Measurements from ENCODE around the gene APOBEC2. TPM values are rescaled to one million over a fixed set of nuclear protein-coding genes. Genes with fewer than 3 reads are reported as not detected.

APOBEC2 gene
- total and polyA plus RNA-seq, 2 donors from 2014 or later: not detected

GRCh38 chr6:41075651-41076626 is 22.9 kb downstream of the APOBEC2 start:
- H3K9me3 ChIP-seq (ENCODE audit: control insufficient read depth in 2 of 3, insufficient read depth in 1 of 3, low read length in 3 of 3): no peaks in the 10 kb centered on the region
- no peaks in the 10 kb centered on the region for H3K27me3 ChIP-seq (ENCODE audit: control insufficient read depth, insufficient read depth, low read length)
- H3K9ac ChIP-seq (ENCODE audit: low read length in 3 of 3): no peak overlapping the region
- no peak overlapping the region for H3K27ac ChIP-seq (ENCODE audit: low read depth in 2 of 2, low read length in 2 of 2)
- peaks cover 2 to 10% (median 8%) of the 10 kb centered on the region in 3 donors for H3K4me1 ChIP-seq (ENCODE audit: control insufficient read depth in 2 of 3, insufficient read depth in 2 of 3, low read depth in 1 of 3, low read length in 3 of 3)
- FAIRE-seq (no peak), DNase-seq (peak in 1 of 5 donors; percentile 32)
- peaks cover 3 to 21% (median 7%) of the 10 kb centered on the region in 3 donors for H3K36me3 ChIP-seq (ENCODE audit: control insufficient read depth in 2 of 3, insufficient read depth in 3 of 3, low read length in 3 of 3)
- TF ChIP-seq, protein P1, sequence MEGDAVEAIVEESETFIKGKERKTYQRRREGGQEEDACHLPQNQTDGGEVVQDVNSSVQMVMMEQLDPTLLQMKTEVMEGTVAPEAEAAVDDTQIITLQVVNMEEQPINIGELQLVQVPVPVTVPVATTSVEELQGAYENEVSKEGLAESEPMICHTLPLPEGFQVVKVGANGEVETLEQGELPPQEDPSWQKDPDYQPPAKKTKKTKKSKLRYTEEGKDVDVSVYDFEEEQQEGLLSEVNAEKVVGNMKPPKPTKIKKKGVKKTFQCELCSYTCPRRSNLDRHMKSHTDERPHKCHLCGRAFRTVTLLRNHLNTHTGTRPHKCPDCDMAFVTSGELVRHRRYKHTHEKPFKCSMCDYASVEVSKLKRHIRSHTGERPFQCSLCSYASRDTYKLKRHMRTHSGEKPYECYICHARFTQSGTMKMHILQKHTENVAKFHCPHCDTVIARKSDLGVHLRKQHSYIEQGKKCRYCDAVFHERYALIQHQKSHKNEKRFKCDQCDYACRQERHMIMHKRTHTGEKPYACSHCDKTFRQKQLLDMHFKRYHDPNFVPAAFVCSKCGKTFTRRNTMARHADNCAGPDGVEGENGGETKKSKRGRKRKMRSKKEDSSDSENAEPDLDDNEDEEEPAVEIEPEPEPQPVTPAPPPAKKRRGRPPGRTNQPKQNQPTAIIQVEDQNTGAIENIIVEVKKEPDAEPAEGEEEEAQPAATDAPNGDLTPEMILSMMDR (IDR thresholded peaks at IDR 0.05; ENCODE audit: borderline replicate concordance, extremely low read depth, insufficient read depth): no peak
- H3K4me3 ChIP-seq (ENCODE audit: low read length in 3 of 3): no peak overlapping the region
- intact Hi-C loops (cut with DNase I): no loop called here

DNA sequence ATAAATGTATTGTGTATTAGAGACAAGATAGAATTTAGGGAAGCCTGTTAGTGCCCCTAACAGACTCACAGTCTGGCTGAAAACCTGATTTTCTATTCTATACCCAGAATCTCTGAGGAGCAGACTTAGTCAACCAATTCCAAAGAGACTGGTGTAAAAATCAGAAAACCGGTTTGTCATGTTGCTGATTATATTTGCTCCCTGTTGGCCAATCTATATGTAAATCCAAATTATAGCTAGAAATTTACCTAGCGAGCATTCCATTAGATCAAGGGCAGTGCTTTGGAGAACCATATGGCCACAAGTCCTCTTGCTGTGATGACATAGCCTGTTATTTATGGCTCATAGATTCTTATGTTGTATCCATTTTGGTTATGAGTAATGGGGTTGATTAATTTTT is 24.5 kb downstream of the APOBEC2 start:
- Histone ChIP-seq H3K27ac (ENCODE audit: low read depth in 2 of 2, low read length in 2 of 2) (no peak overlapping the region), H3K36me3 (ENCODE audit: control insufficient read depth in 2 of 3, insufficient read depth in 3 of 3, low read length in 3 of 3) (peaks cover 7 to 21% (median 7%) of the 10 kb centered on the region in 3 donors), H3K4me1 (ENCODE audit: control insufficient read depth in 2 of 3, insufficient read depth in 2 of 3, low read depth in 1 of 3, low read length in 3 of 3) (peaks cover 0 to 8% (median 8%) of the 10 kb centered on the region in 3 donors), H3K27me3 (ENCODE audit: control insufficient read depth, insufficient read depth, low read length) (no peaks in the 10 kb centered on the region), H3K9ac (ENCODE audit: low read length in 3 of 3) (no peak overlapping the region), H3K9me3 (ENCODE audit: control insufficient read depth in 2 of 3, insufficient read depth in 1 of 3, low read length in 3 of 3) (no peaks in the 10 kb centered on the region), H3K4me3 (ENCODE audit: low read length in 3 of 3) (no peak overlapping the region)
- TF ChIP-seq, protein P1 (IDR thresholded peaks at IDR 0.05; ENCODE audit: borderline replicate concordance, extremely low read depth, insufficient read depth): no peak
- FAIRE-seq (no peak), DNase-seq (peak in 2 of 5 donors; percentile 54 to 62)
- intact Hi-C loops (cut with DNase I): no loop called here

DNA sequence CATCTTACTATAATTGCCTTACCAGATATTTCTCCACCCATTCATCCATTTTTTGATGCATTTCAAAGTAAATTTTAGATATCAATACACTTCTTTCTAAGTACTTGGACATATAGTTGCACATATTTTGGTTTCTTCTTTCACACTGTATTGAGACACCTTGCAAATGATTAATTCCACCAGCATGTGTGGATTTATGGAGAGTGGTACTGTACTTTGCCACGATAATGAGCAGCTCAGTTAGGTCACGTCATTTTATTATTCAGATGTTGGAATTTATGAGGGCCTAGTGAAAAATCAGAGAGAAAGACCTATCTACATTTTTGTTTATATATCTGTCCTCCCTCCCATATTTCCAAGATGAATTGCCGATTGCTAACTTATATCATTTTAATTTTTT is 25.1 kb downstream of the APOBEC2 start:
- Histone ChIP-seq H3K4me3 (ENCODE audit: low read length in 3 of 3) (no peak overlapping the region), H3K36me3 (ENCODE audit: control insufficient read depth in 2 of 3, insufficient read depth in 3 of 3, low read length in 3 of 3) (peaks cover 7 to 21% (median 7%) of the 10 kb centered on the region in 3 donors), H3K27me3 (ENCODE audit: control insufficient read depth, insufficient read depth, low read length) (no peaks in the 10 kb centered on the region), H3K9me3 (ENCODE audit: control insufficient read depth in 2 of 3, insufficient read depth in 1 of 3, low read length in 3 of 3) (no peaks in the 10 kb centered on the region), H3K27ac (ENCODE audit: low read depth in 2 of 2, low read length in 2 of 2) (no peak overlapping the region), H3K4me1 (ENCODE audit: control insufficient read depth in 2 of 3, insufficient read depth in 2 of 3, low read depth in 1 of 3, low read length in 3 of 3) (peaks cover 0 to 8% (median 8%) of the 10 kb centered on the region in 3 donors), H3K9ac (ENCODE audit: low read length in 3 of 3) (no peak overlapping the region)
- DNase-seq: no peak
- intact Hi-C loops (cut with DNase I): no loop called here
- no peak for FAIRE-seq
- TF ChIP-seq, protein P1 (IDR thresholded peaks at IDR 0.05; ENCODE audit: borderline replicate concordance, extremely low read depth, insufficient read depth): no peak

All from kidney (tissue), 14 donors.